ENCODE data around the gene MYCBP2.

MYCBP2 gene

GRCh38 chr13:77105051-77105450 is 221.8 kb downstream of the MYCBP2 start:
- DNase-seq (ENCODE audit: low read depth in 3 of 3, low spot score in 1 of 3): no peak

- DNase-seq (ENCODE audit: low read depth in 3 of 3, low spot score in 1 of 3): no peak
These were observed 227.5 kb downstream of the MYCBP2 start for GRCh38 chr13:77099415-77099814.

GRCh38 chr13:77095288-77095687 is 231.6 kb downstream of the MYCBP2 start:
- no peak for DNase-seq (ENCODE audit: low read depth in 3 of 3, low spot score in 1 of 3)

- DNase-seq (ENCODE audit: low read depth in 3 of 3, low spot score in 1 of 3): no peak
These were observed 232.1 kb downstream of the MYCBP2 start for GRCh38 chr13:77094773-77095172.

GRCh38 chr13:77093735-77094134 is 233.2 kb downstream of the MYCBP2 start:
- DNase-seq (ENCODE audit: low read depth in 3 of 3, low spot score in 1 of 3): no peak

- no peak for DNase-seq (ENCODE audit: low read depth in 3 of 3, low spot score in 1 of 3)
These were observed 242.1 kb downstream of the MYCBP2 start for GRCh38 chr13:77084755-77085154.

GRCh38 chr13:77079902-77080413 is 246.9 kb downstream of the MYCBP2 start:
- DNase-seq (ENCODE audit: low read depth in 3 of 3, low spot score in 1 of 3): no peak

- DNase-seq (ENCODE audit: low read depth in 3 of 3, low spot score in 1 of 3): no peak
These were observed 259.4 kb downstream of the MYCBP2 start for GRCh38 chr13:77067519-77067918.

- no peak for DNase-seq (ENCODE audit: low read depth in 3 of 3, low spot score in 1 of 3)
These were observed 261.3 kb downstream of the MYCBP2 start for GRCh38 chr13:77065461-77066147.

- DNase-seq (ENCODE audit: low read depth in 3 of 3, low spot score in 1 of 3): no peak
These were observed 264.8 kb downstream of the MYCBP2 start for GRCh38 chr13:77062097-77062496.

- no peak for DNase-seq (ENCODE audit: low read depth in 3 of 3, low spot score in 1 of 3)
These were observed 265.5 kb downstream of the MYCBP2 start for GRCh38 chr13:77061362-77061761.

GRCh38 chr13:77056886-77057285 is 270.0 kb downstream of the MYCBP2 start:
- no peak for DNase-seq (ENCODE audit: low read depth in 3 of 3, low spot score in 1 of 3)

GRCh38 chr13:77056382-77056781 is 270.5 kb downstream of the MYCBP2 start:
- DNase-seq (ENCODE audit: low read depth in 3 of 3, low spot score in 1 of 3): no peak

- DNase-seq (ENCODE audit: low read depth in 3 of 3, low spot score in 1 of 3): no peak
These were observed 271.7 kb downstream of the MYCBP2 start for GRCh38 chr13:77055158-77055557.

GRCh38 chr13:77053192-77053591 is 273.7 kb downstream of the MYCBP2 start:
- DNase-seq (ENCODE audit: low read depth in 3 of 3, low spot score in 1 of 3): no peak

- no peak for DNase-seq (ENCODE audit: low read depth in 3 of 3, low spot score in 1 of 3)
These were observed 278.2 kb downstream of the MYCBP2 start for GRCh38 chr13:77048681-77049080.

GRCh38 chr13:77047649-77048343 is 279.1 kb downstream of the MYCBP2 start:
- no peak for DNase-seq (ENCODE audit: low read depth in 3 of 3, low spot score in 1 of 3)

GRCh38 chr13:77042566-77043177 is 284.2 kb downstream of the MYCBP2 start:
- no peak for DNase-seq (ENCODE audit: low read depth in 3 of 3, low spot score in 1 of 3)

GRCh38 chr13:77040835-77041234 is 286.1 kb downstream of the MYCBP2 start:
- DNase-seq (ENCODE audit: low read depth in 3 of 3, low spot score in 1 of 3): no peak

GRCh38 chr13:77040076-77040475 is 286.8 kb downstream of the MYCBP2 start:
- no peak for DNase-seq (ENCODE audit: low read depth in 3 of 3, low spot score in 1 of 3)

GRCh38 chr13:77038907-77039480 is 287.9 kb downstream of the MYCBP2 start:
- no peak for DNase-seq (ENCODE audit: low read depth in 3 of 3, low spot score in 1 of 3)

- no peak for DNase-seq (ENCODE audit: low read depth in 3 of 3, low spot score in 1 of 3)
These were observed 290.6 kb downstream of the MYCBP2 start for GRCh38 chr13:77036279-77036678.

All from stimulated activated CD4-positive, alpha-beta T cell treated with anti-CD3 and anti-CD28 coated beads, TNF-alpha, amount 100 ng/mL, for 1 hour (primary cell).